ENCODE measurements around the gene TFCP2L1. TPM values are rescaled to one million over a fixed set of nuclear protein-coding genes. Genes with fewer than 3 reads are reported as not detected.

The TFCP2L1 gene
- total RNA-seq, 1 donor from 2014 or later, result 0.86 TPM

- H3K4me1 Mint-ChIP-seq (ENCODE audit: low read depth), result no peaks in the 10 kb centered on the region
Measured at GRCh38 chr2:121167411-121167810, 117.6 kb downstream of the TFCP2L1 start.

More at GRCh38 chr2:121167411-121167810, 117.6 kb downstream of the TFCP2L1 start:
- no peak overlapping the region for H3K27ac Mint-ChIP-seq
- no peaks in the 10 kb centered on the region for H3K36me3 Mint-ChIP-seq (ENCODE audit: insufficient read depth)
- no peak for DNase-seq (ENCODE audit: low spot score, unreplicated experiment)
- H3K9me3 Mint-ChIP-seq (ENCODE audit: low read depth), result peaks cover 2% of the 10 kb centered on the region
- H3K4me3 Mint-ChIP-seq (ENCODE audit: low read depth), result no peak overlapping the region
- peaks cover 10% of the 10 kb centered on the region for H3K27me3 Mint-ChIP-seq
- no peak for TF ChIP-seq CTCF (IDR thresholded peaks at IDR 0.05; ENCODE audit: unreplicated experiment)

Other genes with a start within 250 kb of the TFCP2L1 start
- not detected in 2 replicates for gene RNU4ATAC, start 245.7 kb upstream of the TFCP2L1 start, total RNA-seq

All from progenitor cell of endocrine pancreas (in vitro differentiated cells).